Endothelial cell of umbilical vein (primary cell): ENCODE measurements around the gene MACROD2.

Experiments
- CTCF ChIP-seq, 2 donors: IDR thresholded peaks; 1 replicate in 1 of 2; 2 replicates in 1 of 2; pipeline ENCODE4 v1.5.1; 2011; ENCODE audit warnings: low read length in 2 of 2, mild to moderate bottlenecking in 2 of 2, moderate library complexity in 2 of 2, control low read depth in 1 of 2, inconsistent platforms in 1 of 2, low read depth in 1 of 2; ENCODE audit not compliant: insufficient read depth in 1 of 2; ENCODE audit errors: extremely low read depth in 1 of 2
- EZH2 ChIP-seq: IDR thresholded peaks from 2 replicates; pipeline ENCODE4 v1.6.1; 2012; ENCODE audit warnings: borderline replicate concordance, low read depth, mild to moderate bottlenecking, moderate library complexity, low read length, inconsistent platforms; ENCODE audit not compliant: severe bottlenecking
- FOS ChIP-seq: IDR thresholded peaks from 2 replicates; pipeline ENCODE4 v1.6.1; 2011; ENCODE audit warnings: mild to moderate bottlenecking, low read length, moderate library complexity, borderline replicate concordance; ENCODE audit not compliant: insufficient read depth
- GATA2 ChIP-seq: IDR thresholded peaks from 2 replicates; pipeline ENCODE4 v1.7.0; 2011; ENCODE audit warnings: low read depth, mild to moderate bottlenecking, moderate library complexity, mixed read lengths, low read length; ENCODE audit not compliant: insufficient read length, insufficient read depth
- MAX ChIP-seq: IDR thresholded peaks from 2 replicates; pipeline ENCODE4 v1.6.1; 2011; ENCODE audit not compliant: insufficient read depth, insufficient read length
- POLR2A ChIP-seq: IDR thresholded peaks from 2 replicates; pipeline ENCODE4 v1.6.1; 2012; ENCODE audit warnings: low read depth, mild to moderate bottlenecking, control low read depth, low read length

GRCh38 chr20:15196547-15197255 is 1201.4 kb downstream of the MACROD2 start:
- TF ChIP-seq CTCF (IDR thresholded peaks at IDR 0.05; ENCODE audit: extremely low read depth in 1 of 2, insufficient read depth in 1 of 2, low read depth in 1 of 2, low read length in 2 of 2) = no peak
- TF ChIP-seq FOS = no peak
- TF ChIP-seq MAX = no peak
- TF ChIP-seq EZH2 = no peak
- TF ChIP-seq POLR2A = no peak
- no peak for TF ChIP-seq GATA2
